Right ventricle myocardium inferior (tissue), 1 donor: Measurements from ENCODE around the gene TBC1D24. TPM values are rescaled to one million over a fixed set of nuclear protein-coding genes. Genes with fewer than 3 reads are reported as not detected.

Experiments used
- microRNA-seq: library from miRNA; unstranded; fragments of <30 nt; microRNA quantifications from one replicate; pipeline ENCODE4 v1.2.0, GENCODE V29; 2020
- total RNA-seq: library from RNA; stranded (reverse); fragmentation: NEBNext Ultra II Directional; extraction: Animal tissue kit (Norgen Biotek cat#: 25700); gene quantifications from one replicate; pipeline ENCODE4 v1.2.1, GENCODE V29; 2021
- donor health status: DM: no; HTN: yes; CAD: no; lungs with severe emphysema.

Gene TBC1D24
- total RNA-seq, 1 donor from 2014 or later: 14.8 TPM

Small RNAs within 50 kb of the gene (microRNA-seq; reads per million reads assigned to microRNA genes)
- gene MIR3178 (not detected), gene MIR6767 (not detected), gene MIR6768 (not detected)

Other genes with a start within 250 kb of the TBC1D24 start
- gene DNASE1L2, start 238.7 kb upstream of the TBC1D24 start, total RNA-seq: 0.49 TPM
- 205 TPM for gene ECI1, start 223.5 kb upstream of the TBC1D24 start, total RNA-seq
- gene RNPS1, start 207.0 kb upstream of the TBC1D24 start, total RNA-seq: 105 TPM
- gene ABCA3, start 134.4 kb upstream of the TBC1D24 start, total RNA-seq: 7.4 TPM
- gene CCNF, start 45.7 kb upstream of the TBC1D24 start, total RNA-seq: 1.2 TPM
- gene TEDC2, start 15.0 kb upstream of the TBC1D24 start, total RNA-seq: 0.95 TPM
- gene NTN3, start 3.8 kb upstream of the TBC1D24 start, total RNA-seq: 0.19 TPM
- 137 TPM for gene ATP6V0C, start 38.8 kb downstream of the TBC1D24 start, total RNA-seq
- 16.2 TPM for gene AMDHD2, start 45.2 kb downstream of the TBC1D24 start, total RNA-seq
- not detected for gene CEMP1, start 56.3 kb downstream of the TBC1D24 start, total RNA-seq
- gene PDPK1, start 62.9 kb downstream of the TBC1D24 start, total RNA-seq: 47.1 TPM
- 10.5 TPM for gene KCTD5, start 207.4 kb downstream of the TBC1D24 start, total RNA-seq
- 0.30 TPM for gene PRSS27, start 245.1 kb downstream of the TBC1D24 start, total RNA-seq